Activated CD8-positive, alpha-beta memory T cell treated with anti-CD3 and anti-CD28 coated beads, Interleukin-2, amount 50 U/mL, for 24 hours (primary cell): ENCODE results near the gene FBXL17.

ENCODE experiments used
- DNase-seq: peaks from one replicate; pipeline ENCODE4 v3.0.0-alpha.2; 2020; ENCODE audit errors: extremely low read depth

The FBXL17 gene

DNA sequence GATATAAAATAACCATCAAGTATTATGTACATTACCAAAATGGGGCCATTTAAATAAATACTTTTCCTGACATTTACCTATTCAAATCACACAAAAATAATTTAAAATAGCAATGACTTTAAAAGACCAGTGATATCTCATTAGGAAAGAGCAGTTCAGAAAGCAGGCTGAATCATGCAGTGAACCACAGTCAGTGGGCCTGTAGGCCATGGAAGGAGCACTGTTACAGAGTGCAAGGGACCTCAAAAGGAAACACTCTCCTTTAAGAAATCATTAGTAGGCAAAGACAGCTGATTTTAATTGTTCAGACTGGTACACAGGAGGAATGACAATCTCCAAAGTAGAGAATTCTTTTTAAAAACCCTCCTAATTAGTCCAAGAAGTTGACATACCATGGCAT is 427.6 kb downstream of the FBXL17 start:
- no peak for DNase-seq

DNA sequence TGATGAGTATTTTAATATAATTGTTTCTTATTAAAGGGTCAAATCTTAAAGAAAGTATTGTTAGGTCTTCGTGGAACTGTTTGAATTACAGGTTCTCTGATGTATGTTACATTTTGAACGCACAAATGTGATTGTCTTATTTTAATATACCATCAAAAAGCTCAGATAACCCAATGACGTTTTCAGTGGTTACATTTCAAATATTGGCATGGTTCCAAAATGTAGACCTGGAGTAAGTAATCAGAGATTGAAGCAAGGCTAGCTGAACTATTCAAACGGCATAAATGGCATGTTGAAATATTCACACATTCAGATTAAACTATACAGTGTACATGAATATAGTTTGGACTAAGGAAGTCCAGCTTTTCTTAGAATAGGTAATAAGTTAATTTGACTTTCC is 429.4 kb downstream of the FBXL17 start:
- DNase-seq, result no peak

DNA sequence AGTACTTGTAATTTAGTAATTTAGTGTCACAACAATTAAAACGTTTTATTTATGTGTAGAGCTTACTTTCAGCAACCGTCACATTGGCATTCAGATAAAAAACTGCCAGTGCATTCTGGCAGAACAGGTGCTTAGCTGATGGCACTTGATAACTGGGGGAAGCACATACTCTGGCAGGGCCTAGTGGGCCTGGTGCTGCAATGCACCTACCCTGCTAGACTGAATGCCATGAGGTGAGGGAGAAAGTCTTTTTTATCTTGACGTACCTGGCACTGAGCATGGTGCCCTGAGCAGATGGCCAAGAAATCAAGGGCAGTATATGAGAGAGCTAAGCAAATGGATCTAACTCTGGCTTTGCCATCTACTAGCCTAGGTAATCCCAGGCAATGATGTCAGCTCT is 430.6 kb downstream of the FBXL17 start:
- DNase-seq, result no peak

DNA sequence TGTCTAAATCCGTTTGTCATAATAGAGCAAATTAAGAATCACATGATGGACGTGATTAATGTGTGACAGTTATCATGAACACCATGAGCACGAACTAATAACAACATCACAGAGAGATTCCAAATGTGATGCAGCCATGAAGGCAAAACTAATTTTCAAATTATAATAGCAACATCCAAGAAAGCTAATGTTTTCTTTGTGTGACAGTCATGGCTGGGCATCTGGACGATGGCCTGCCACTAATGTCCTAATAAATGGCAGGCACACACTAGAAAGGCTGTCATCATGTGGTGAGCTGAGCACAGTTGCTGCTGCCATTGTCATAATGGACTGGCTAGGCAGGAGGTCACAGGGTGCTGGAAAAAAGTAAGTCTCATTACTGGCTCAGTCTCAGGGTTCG is 431.1 kb downstream of the FBXL17 start:
- DNase-seq, result no peak

DNA sequence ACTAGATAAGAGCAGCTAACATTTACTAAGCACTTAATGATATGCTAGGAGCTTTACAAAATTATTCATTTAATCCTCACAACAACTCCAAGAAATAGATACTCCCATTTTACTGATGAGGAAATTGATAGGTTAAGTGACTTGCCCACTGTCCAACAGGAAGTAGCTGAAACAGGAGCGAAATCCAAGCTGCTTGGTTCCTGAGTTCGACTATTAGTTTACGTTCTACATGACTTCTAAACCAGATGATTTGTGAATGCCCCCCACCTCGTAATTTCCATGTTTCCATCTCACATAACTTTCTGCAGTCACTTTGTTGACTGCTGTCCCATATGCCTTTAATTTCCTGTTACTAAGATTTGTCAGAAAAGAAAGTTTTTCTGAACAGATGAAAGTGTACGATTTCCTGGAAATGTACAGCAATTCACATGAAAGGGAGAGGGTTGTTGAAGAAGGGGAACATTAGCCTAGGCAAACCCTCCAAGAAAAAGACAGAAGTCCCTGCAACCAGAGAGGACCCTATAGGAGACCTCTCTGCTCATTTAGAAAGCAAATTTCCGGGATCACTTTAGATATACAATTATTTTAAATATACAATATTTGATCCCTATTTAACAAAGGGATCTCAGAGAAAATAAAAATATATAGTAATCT is 432.1 kb downstream of the FBXL17 start:
- DNase-seq, result no peak

DNA sequence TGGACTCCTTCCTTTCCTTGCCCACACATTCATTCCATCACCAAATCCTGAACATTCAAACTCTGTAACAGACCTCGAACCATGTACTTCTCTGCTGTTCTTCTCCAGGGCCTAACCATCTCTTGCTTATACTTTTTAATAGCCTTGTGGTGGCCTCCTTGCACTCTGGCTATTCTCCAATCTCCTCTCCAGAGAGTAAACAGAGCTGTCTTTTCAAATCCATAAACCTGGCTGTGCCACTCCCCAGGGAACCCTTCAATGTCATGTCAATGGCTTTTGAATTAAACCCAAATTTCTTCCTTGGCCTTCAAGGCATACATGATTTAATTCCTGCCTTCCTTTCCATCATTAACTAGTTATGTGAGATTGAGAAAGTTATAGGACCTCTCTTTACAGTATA is 433.5 kb downstream of the FBXL17 start:
- DNase-seq, result no peak

DNA sequence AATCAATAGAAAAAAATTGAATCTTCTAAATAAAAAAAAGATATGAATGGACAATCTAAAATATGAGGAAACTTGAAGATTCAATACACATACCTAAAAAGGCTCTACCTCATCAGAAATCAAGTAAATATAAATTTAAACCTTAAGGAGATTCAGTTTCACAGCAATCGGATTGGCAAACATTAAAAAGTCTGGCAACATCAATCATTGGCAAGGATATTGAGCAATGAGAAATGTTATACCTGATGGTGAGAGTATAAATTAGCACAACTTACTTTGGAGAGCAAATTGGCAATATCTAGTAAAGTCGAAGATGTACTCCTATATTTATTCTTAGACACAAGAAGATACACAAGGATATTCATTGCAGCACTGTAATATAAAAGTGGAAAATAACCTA is 436.8 kb downstream of the FBXL17 start:
- DNase-seq, result no peak

DNA sequence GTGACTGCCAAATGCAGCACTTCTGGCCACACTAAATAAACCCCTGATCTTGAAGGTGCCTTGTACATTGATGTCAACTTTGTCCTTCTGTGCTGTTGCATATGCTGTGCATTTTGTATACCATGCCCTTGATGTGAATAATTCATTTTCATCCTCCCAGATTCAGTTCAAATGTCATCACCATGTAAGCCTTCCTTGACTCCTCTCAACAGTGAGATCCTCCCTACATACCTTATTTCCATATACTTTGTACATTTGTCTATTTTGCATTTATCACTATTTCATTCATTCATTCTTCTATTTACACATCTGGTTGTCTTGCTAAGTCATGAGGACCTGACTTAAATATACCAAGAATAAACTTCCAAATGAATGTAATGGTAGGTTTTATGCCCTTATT is 438.0 kb downstream of the FBXL17 start:
- no peak for DNase-seq

DNA sequence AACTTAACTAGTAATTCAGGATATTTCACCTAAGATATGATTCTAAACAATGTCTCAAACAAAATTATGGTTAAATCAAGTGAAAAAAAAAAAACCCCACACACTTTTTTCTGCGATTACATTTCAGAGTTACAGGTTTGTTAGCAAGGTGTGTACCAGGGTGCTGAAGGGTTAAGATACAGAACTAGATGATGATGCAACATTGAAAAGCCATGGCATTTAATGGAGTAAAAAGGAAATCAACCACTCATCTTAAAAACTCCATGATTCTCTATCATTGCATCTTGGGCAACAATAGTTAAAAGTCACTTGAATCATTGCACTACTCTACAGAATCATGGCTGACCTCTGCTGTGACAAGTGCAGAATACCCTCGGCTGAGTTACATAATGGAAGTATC is 440.9 kb downstream of the FBXL17 start:
- DNase-seq, result no peak

DNA sequence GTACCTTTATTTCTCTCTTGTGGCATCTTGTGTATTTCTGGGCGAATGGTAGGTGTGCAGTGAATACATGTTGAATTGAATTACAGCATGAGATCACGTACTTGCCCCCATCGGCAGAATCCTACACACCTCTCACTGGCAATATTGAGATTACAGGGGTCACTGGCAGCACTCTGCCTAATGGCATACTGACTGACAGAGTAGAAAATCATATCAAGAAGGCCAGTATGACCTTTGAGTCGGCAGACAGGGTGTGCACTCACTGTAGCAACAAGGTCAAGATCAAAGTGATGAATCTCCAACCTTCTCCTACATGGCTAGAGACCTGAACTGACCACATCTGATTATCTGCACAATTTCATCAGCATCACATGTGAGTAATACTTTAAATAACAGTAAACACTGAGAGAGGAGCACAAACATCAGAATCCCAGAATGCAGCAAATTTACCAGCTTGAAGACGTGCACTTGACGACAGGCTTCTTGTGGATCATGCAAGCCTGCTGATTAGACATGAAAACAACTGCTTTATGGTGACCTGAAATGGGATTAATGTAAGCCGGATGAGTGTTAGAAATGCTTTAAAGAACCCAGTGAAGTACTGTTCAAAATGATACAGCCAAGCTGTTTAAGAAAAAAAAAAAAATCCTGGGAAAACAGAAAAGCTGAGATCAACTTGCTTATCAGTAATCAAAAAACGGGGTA is 444.1 kb downstream of the FBXL17 start:
- no peak for DNase-seq

DNA sequence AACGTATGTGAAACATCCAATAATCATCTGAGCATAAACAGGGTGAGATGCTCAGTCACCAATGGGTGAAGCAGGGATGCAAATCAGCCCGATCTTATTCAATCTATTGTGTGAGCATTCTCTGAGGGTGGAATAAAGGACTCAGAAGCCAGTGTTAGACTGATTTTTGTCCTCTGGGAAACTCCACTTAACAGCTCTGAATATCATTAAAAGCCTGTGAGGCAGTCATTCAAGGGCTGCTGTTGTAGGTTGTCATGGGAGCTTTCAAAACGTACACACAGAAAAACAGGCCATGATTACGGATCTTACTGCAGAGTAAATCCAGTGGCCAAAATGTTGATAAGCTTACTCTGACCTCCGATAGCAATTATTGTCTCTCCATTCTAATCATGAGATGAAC is 444.7 kb downstream of the FBXL17 start:
- no peak for DNase-seq

DNA sequence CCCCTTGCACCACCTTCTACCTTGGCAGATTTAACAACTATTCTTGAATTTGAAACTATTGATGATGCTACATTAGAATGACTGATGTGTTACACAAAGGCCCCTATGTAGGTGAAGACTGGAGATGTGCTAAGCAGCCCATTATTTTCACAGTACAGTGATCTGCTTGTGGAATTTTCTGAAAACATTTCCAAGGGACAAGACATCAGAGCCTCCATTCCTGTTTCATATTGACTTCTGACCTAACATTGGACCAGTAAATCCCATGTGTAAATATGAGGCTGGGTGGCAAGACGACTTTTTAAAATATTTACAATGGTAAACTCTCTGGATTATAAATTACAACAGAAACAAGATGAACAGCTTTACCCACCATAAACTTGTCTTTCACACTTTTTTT is 445.4 kb downstream of the FBXL17 start:
- no peak for DNase-seq

DNA sequence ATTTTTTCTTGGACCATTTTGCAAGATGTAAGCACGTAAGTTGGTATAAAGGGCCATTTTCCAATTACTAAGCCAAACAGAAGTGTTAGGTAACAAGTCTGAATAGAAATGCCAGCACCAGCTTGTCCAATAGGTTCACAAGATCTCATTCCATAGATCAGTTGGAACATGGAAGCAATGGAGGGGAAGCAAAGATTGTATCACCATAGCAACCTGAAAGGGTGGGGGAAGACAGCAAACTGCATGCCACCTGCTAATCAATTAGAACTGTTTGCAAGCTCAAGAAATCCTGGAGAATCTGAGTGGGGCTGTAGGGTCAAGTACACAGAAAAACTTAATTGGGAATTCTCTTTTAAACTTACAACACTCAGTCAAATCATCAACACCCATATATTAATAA is 446.3 kb downstream of the FBXL17 start:
- no peak for DNase-seq

DNA sequence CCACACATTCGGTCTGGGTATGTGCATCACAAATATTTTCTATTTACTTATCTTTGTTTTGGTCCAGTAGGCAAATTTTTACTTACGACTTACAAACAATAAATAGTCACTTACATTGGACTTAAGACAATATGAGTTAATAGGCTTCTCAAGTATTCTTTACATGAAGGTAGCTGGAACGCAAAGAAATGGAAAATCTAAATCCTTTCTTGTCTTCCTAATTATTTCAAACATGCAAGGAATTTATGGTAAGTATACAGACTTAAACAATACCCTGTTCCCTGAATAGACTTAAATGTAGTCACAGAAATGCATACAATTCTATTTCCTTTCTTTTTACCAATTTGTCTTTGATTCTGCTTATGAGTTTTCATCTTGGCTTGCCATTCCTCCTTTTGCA is 448.6 kb downstream of the FBXL17 start:
- no peak for DNase-seq

DNA sequence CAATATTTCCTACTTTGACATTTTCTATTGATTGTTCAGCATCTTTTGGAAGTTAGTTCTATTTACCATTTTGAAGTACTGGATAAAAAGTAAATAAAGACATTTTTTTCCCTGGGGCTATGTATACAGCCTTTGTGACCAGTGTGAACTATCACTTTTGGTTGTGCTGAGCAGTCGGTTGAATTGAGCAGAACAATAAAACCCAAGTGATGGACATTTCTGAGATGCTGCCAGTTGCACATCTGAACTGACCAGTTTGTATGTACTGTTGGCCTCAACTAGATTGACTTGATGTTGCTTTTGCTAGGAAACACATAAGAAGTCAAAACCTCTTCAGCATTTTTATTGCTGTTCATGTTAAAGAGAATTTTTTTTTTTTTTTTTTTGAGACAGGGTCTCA is 451.0 kb downstream of the FBXL17 start:
- no peak for DNase-seq

DNA sequence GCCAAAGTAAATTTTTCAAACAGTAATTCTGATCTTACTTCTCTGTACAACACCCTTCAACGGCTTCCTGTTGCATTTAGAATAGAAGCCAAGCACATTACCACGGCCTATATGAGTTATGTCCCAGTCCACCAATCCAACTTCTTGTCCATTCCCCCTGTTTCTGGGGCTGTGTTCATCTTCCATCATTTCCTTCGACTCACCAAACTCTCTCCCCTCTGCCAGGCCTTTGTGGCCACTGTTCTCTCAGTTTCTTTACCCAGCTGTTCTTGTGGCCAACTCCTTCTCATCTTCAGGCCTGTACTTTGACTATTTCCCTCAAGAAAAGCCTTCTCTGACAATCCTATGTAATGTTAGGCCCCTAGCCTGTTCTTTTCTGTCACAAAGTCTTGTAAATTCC is 451.8 kb downstream of the FBXL17 start:
- no peak for DNase-seq

DNA sequence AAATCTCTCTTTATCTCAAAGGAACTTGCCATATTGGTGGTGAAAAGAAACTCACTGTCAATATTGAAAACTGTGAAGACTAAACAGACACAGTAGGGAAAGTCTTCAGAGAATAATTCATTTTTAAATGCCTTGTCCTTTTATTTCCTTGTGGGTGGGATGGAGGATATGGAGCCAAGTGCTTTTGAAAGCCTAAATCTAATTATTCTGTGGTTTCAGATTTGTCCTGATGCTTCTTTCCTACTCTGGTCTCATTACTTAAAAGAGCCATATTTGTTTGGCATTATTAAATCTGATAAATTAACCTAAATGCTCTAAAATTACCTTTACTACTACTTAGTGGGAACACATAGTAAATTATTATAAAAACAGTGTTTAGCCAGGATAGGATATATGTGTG is 452.8 kb downstream of the FBXL17 start:
- DNase-seq, result no peak

DNA sequence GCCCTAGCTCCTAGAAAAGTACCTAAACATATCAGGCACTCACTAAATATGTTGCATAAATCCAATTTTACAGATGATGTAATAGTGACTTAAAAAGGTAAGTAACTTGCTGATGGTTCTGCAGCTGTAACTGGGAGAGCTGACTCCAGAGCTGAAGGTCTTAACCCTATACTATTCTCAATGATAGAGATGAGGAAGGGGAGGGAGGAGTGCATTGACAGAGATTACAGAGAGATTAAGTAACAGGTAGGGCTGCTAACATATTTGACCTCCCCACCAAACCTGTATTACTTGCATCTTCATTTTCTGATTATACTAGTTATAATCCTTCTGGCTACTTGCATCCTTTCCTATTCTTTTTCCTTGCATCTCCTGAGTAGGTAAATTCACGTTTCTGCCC is 455.8 kb downstream of the FBXL17 start:
- DNase-seq, result no peak

DNA sequence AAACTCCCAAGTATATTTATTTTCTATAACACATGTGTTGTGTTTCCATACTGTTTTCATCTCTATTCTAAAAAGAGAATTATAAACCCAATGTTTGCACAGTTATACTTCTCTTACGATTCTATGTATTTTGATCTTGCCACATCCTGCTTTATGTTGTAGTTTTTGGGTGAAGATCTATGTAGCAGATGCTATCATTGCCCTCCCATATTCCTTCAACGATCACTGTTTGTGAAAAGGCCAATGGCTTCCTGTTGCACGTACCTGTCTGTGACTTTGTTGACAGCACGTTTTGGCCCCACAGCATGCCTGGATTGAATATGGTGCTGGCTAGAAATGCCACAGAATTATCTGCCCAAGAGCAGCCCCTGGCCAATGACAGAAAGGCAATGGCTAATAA is 456.7 kb downstream of the FBXL17 start:
- DNase-seq, result no peak

DNA sequence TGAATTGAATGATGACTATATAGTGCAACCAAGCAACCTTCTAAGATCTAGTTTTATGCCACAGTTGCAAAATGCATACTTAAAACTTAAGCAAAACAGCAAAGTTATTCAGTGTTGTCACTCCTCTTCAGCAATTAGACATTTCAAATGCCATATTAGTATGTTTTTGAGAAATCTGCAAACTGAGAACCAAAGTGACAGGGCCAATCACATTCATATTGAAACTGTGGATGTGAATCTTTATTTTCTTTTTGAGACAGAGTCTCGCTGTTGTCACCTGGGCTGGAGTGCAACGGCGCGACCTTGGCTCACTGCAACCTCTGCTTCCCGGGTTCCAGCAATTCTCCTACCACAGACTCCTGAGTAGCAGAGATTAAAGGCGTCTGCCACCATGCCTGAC is 461.9 kb downstream of the FBXL17 start:
- no peak for DNase-seq

DNA sequence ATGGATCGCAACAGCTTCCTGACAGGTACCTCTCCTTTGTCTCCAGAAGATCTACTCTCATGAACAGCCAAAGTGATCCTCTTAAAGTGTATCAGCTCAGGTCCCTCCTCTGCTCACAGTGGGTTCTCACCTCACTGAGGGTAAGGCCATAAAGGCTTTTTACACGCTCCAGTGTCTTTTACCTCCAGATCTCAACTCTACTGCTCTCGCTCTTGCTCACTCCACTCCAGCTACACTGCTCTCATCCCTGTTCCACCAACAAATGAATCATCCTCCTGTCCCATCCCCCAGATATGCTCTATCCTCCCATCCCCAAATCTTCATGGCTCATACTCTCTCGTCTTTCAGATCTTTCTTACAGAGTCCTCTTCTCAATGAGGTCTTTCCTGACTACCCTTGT is 462.5 kb downstream of the FBXL17 start:
- DNase-seq, result no peak

DNA sequence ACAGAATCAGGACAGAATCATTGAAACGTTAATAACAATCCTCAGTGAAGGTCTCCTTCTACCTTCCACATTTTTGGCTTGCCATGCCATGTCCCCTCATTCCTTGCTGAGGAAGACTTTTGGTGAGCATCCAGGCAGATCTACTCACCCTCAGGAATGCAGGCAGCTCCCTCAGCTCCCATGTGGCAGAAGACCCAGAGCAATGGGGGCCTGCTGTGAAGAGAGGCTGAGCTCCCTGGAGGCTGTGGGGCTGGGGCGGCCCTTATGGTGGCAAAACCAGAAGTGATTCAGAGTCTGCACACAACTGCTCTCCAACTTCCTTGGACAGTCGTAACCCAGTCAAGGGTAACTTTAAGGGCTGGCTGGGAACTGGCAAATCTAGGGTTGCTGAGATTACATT is 463.9 kb downstream of the FBXL17 start:
- DNase-seq, result no peak

DNA sequence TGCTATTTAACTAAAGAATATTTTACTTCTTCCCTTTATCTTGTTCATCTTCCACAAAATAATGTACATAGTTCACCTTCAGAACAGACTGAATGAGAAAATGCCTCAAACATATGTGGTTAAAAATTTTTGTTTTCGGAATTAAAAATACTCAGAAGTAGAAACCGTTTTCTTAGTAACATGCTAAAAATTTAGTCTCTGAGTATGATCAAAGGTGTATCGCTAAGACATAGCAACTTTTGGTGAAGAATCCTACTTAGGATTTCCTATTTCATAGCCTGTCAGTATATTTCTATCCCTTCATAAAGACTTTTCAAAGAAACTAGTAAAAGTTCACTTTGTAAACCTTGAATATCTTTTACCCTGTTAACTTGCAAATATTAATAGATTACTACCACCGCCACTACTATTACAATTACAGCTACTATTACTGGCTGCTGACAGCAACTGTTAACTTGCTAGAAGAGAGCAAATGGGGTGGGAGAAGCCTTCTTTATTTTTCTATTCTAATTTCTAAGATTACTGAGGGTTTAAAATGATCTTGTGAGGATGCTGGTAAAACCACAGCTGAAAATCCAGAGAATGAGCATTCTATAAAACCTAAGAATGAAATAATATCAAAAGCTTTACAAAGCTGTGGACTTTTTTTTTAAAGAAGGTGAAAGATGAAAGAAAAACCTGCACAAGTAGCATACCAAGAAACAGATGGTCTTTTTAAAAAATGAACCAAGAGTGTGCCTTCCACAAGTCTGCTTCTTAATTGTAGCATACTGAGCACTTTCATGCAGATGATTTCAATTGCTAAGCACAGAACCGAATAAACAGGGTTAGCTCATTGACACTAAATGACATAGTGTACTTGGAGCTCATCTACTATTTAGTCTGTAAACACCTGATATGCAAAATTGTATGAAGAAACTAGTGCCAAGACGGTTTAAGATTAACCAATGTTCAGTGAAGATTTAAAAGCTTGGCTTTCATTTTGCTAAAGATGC is 464.9 kb downstream of the FBXL17 start:
- DNase-seq, result no peak
